ENCODE data around the gene PAM.

DNA sequence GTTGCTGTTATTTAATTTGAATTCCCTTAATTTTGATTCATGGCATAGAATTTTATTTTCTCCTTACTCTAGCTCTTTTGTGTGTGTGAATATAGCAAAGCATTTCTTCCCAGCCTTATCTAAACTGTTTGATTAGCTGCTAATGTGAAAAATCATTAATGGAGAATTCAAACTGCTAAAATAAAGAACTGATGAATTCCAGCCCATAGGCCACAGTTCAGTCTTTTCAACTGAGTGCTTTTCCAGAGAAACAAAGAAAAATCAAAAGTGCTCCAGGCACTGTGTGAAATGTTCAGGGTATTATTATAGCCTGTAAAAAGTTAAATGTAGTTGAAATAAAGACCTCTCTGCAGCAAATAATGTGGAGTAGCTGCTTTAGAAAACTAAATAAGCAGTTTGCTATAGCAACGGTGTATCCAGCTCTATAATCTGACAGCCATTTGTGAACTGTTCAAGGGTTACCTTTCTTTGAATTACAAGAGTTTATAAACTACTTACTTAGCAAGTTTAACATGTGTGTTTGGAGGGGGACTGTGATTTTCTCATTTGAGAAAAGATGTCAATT lies 241.0 kb downstream of the PAM start:
- TF ChIP-seq POLR2A (IDR thresholded peaks at IDR 0.05; ENCODE audit: low read depth, low read length) (no peak), TAF1 (IDR thresholded peaks at IDR 0.05; ENCODE audit: borderline replicate concordance, low read depth, low read length) (no peak)

Measured in GM12892 (cell line).